ENCODE measurements around the gene ZBTB7A. TPM values are rescaled to one million over a fixed set of nuclear protein-coding genes. Genes with fewer than 3 reads are reported as not detected.
"Not testable (repeated sequence)": the region's sequence is repeated elsewhere in the genome, so short reads cannot be mapped to it uniquely, and the experiment has no call there.

The ZBTB7A gene
- total RNA-seq, 1 experiment from 2014 or later = 49.5 TPM

- POLR2A ChIA-PET; H4K20me1 ChIP-seq (ENCODE audit: insufficient read depth); ATAC-seq; H2AFZ ChIP-seq (ENCODE audit: low read depth, low read length, poor library complexity, severe bottlenecking); H3K27me3 ChIP-seq (ENCODE audit: insufficient read depth, low read length); H3K36me3 ChIP-seq (ENCODE audit: control insufficient read depth in 1 of 2, insufficient read depth in 2 of 2, low read length in 2 of 2); H3K27ac ChIP-seq (ENCODE audit: low read depth, low read length); H3K9ac ChIP-seq (ENCODE audit: low read length); intact Hi-C loops (cut with micrococcal nuclease); H3K9me2 ChIP-seq (ENCODE audit: insufficient read depth); H3K9me3 ChIP-seq (ENCODE audit: control insufficient read depth in 1 of 2, insufficient read depth in 1 of 2, low read depth in 1 of 2, low read length in 2 of 2); H3K4me1 ChIP-seq (ENCODE audit: control insufficient read depth in 1 of 2, insufficient read depth in 2 of 2, low read length in 2 of 2); BruUV-seq (replicated peaks); H3K79me2 ChIP-seq (ENCODE audit: insufficient read depth, low read length); CTCF ChIA-PET; DNase-seq (ENCODE audit: low read depth, low spot score); H3K4me2 ChIP-seq (ENCODE audit: low read length); RAD21 ChIA-PET (ENCODE audit: low non-redundant PET in 1 of 2, low total read pairs in 2 of 2, uncharacterized antibody in 2 of 2, unreplicated experiment in 2 of 2); H3K4me3 ChIP-seq (replicated peaks in 1 of 2; ENCODE audit: low read depth in 1 of 2, low read length in 2 of 2): not testable (repeated sequence)
Observed at GRCh38 chr19:3998667-3999412, 67.9 kb downstream of the ZBTB7A start.

DNA sequence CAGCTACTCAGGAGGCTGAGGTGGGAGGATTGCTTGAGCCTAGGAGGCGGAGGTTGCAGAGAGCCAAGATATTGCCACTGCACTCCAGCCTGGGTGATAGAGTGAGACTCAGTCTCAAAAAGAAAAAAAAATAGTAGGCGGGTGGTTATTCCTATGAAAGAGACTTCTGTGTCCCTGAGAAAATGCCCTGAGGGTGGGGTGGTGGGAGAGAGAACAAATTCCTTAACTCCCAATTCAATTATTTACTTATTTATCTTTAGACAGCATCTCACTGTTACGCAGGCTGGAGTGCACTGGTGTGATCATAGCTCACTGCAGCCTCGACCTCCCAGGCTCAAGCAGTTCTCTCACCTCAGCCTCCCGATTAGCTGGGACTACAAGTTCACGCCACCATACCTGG is 71.1 kb downstream of the ZBTB7A start:
- DNase-seq (ENCODE audit: low read depth, low spot score) (no peak), ATAC-seq (no peak)
- BruUV-seq (replicated peaks) = no TSS peak
- Histone ChIP-seq H3K4me1 (ENCODE audit: control insufficient read depth in 1 of 2, insufficient read depth in 2 of 2, low read length in 2 of 2) (peaks cover 3 to 7% of the 10 kb centered on the region in 2 experiments; a peak in 1 of 4 replicates), H4K20me1 (ENCODE audit: insufficient read depth) (no peaks in the 10 kb centered on the region), H2AFZ (ENCODE audit: low read depth, low read length, poor library complexity, severe bottlenecking) (no peak overlapping the region), H3K4me2 (ENCODE audit: low read length) (no peak overlapping the region), H3K27me3 (ENCODE audit: insufficient read depth, low read length) (no peaks in the 10 kb centered on the region), H3K36me3 (ENCODE audit: control insufficient read depth in 1 of 2, insufficient read depth in 2 of 2, low read length in 2 of 2) (no peaks in the 10 kb centered on the region), H3K4me3 (replicated peaks in 1 of 2; ENCODE audit: low read depth in 1 of 2, low read length in 2 of 2) (no peak overlapping the region), H3K9me3 (ENCODE audit: control insufficient read depth in 1 of 2, insufficient read depth in 1 of 2, low read depth in 1 of 2, low read length in 2 of 2) (no peaks in the 10 kb centered on the region), H3K9ac (ENCODE audit: low read length) (no peak overlapping the region), H3K27ac (ENCODE audit: low read depth, low read length) (no peak overlapping the region), H3K9me2 (ENCODE audit: insufficient read depth) (no peaks in the 10 kb centered on the region), H3K79me2 (ENCODE audit: insufficient read depth, low read length) (no peaks in the 10 kb centered on the region)
- no peak for TF ChIP-seq RAD21 (IDR thresholded peaks at IDR 0.05; ENCODE audit: low read depth)
- no peak for TF ChIP-seq ZNF274 (IDR thresholded peaks at IDR 0.05; ENCODE audit: low read depth, low read length)
- RAD21 ChIA-PET (ENCODE audit: low non-redundant PET in 1 of 2, low total read pairs in 2 of 2, uncharacterized antibody in 2 of 2, unreplicated experiment in 2 of 2) = no interaction called here
- CTCF ChIA-PET = interaction anchor here (1.5 kb wide), 1 partner anchor 11 kb away, joined by 5 read pairs; no protein-coding TSS in a partner anchor
- POLR2A ChIA-PET = no interaction called here
- intact Hi-C loops (cut with micrococcal nuclease) = no loop called here

Other genes starting within 250 kb of the ZBTB7A start
- 0.34 TPM for gene ZFR2, start 197.9 kb downstream of the ZBTB7A start, total RNA-seq (2021; ENCODE audit: unreplicated experiment)
- not detected for gene ATCAY, start 186.2 kb downstream of the ZBTB7A start, total RNA-seq (2021; ENCODE audit: unreplicated experiment)
- gene NMRK2, start 133.8 kb downstream of the ZBTB7A start, total RNA-seq (2021; ENCODE audit: unreplicated experiment) = not detected
- gene DAPK3, start 95.8 kb downstream of the ZBTB7A start, total RNA-seq (2021; ENCODE audit: unreplicated experiment) = 54.8 TPM
- 3,796 TPM for gene EEF2, start 81.4 kb downstream of the ZBTB7A start, total RNA-seq (2021; ENCODE audit: unreplicated experiment)
- 28.4 TPM for gene PIAS4, start 59.2 kb downstream of the ZBTB7A start, total RNA-seq (2021; ENCODE audit: unreplicated experiment)
- 186 TPM for gene MAP2K2, start 57.2 kb upstream of the ZBTB7A start, total RNA-seq (2021; ENCODE audit: unreplicated experiment)
- 0.25 TPM for gene CREB3L3, start 86.7 kb upstream of the ZBTB7A start, total RNA-seq (2021; ENCODE audit: unreplicated experiment)
- gene SIRT6, start 115.7 kb upstream of the ZBTB7A start, total RNA-seq (2021; ENCODE audit: unreplicated experiment) = 36.3 TPM
- 1.7 TPM for gene ANKRD24, start 115.8 kb upstream of the ZBTB7A start, total RNA-seq (2021; ENCODE audit: unreplicated experiment)
- 1.2 TPM for gene EBI3, start 162.6 kb upstream of the ZBTB7A start, total RNA-seq (2021; ENCODE audit: unreplicated experiment)
- 26.9 TPM for gene YJU2, start 180.2 kb upstream of the ZBTB7A start, total RNA-seq (2021; ENCODE audit: unreplicated experiment)
- 2.0 TPM for gene SHD, start 212.4 kb upstream of the ZBTB7A start, total RNA-seq (2021; ENCODE audit: unreplicated experiment)
- gene TMIGD2, start 235.5 kb upstream of the ZBTB7A start, total RNA-seq (2021; ENCODE audit: unreplicated experiment) = not detected
- 20.1 TPM for gene FSD1, start 237.7 kb upstream of the ZBTB7A start, total RNA-seq (2021; ENCODE audit: unreplicated experiment)